ENCODE measurements around the gene CAV3.

CAV3 gene

GRCh38 chr3:8761866-8762265, 28.3 kb downstream of the CAV3 start:
- no peak for FAIRE-seq
- TF ChIP-seq CTCF (IDR thresholded peaks at IDR 0.05; ENCODE audit: insufficient read depth, missing control alignments) = no peak
- no peak for DNase-seq (ENCODE audit: insufficient read length, low spot score)

GRCh38 chr3:8762607-8763377, 29.2 kb downstream of the CAV3 start:
- FAIRE-seq = no peak
- TF ChIP-seq CTCF (IDR thresholded peaks at IDR 0.05; ENCODE audit: insufficient read depth, missing control alignments) = no peak
- DNase-seq (ENCODE audit: insufficient read length, low spot score) = no peak

GRCh38 chr3:8764528-8764927, 30.9 kb downstream of the CAV3 start:
- no peak for TF ChIP-seq CTCF (IDR thresholded peaks at IDR 0.05; ENCODE audit: insufficient read depth, missing control alignments)
- FAIRE-seq = no peak
- DNase-seq (ENCODE audit: insufficient read length, low spot score) = no peak

- no peak for DNase-seq (ENCODE audit: insufficient read length, low spot score)
- no peak for FAIRE-seq
- TF ChIP-seq CTCF (IDR thresholded peaks at IDR 0.05; ENCODE audit: insufficient read depth, missing control alignments) = no peak
These were observed 31.9 kb downstream of the CAV3 start for GRCh38 chr3:8765528-8765927.

GRCh38 chr3:8766148-8766547, 32.5 kb downstream of the CAV3 start:
- DNase-seq (ENCODE audit: insufficient read length, low spot score) (no peak), FAIRE-seq (no peak)
- TF ChIP-seq CTCF (IDR thresholded peaks at IDR 0.05; ENCODE audit: insufficient read depth, missing control alignments) = no peak

- TF ChIP-seq CTCF (IDR thresholded peaks at IDR 0.05; ENCODE audit: insufficient read depth, missing control alignments) = no peak
- no peak for DNase-seq (ENCODE audit: insufficient read length, low spot score)
- no peak for FAIRE-seq
These were observed 33.7 kb downstream of the CAV3 start for GRCh38 chr3:8767256-8767666.

- DNase-seq (ENCODE audit: insufficient read length, low spot score) = no peak
- no peak for FAIRE-seq
- no peak for TF ChIP-seq CTCF (IDR thresholded peaks at IDR 0.05; ENCODE audit: insufficient read depth, missing control alignments)
These were observed 34.2 kb downstream of the CAV3 start for GRCh38 chr3:8767667-8768363.

Measured in D721Med (cell line).